RWPE1 (cell line): Measurements from ENCODE around the gene ACER3.

ENCODE experiments used
- CTCF ChIA-PET: fragments of 350-600 bp; sonication (Branson Sonifier 250); formaldehyde crosslinking; extraction: SDS; loops from one replicate; lab custom pipeline; 2021; lab: Yijun Ruan, JAX
- POLR2A ChIA-PET: fragments of 400-600 bp; formaldehyde crosslinking; extraction: SDS; loops from one replicate; lab custom pipeline; 2020; ENCODE audit warnings: antibody characterized with exemption; ENCODE audit not compliant: low non-redundant PET; lab: Yijun Ruan, JAX
- DNase-seq: peaks from one replicate; pipeline ENCODE4 v3.0.0; 2012; ENCODE audit warnings: low spot score
- H3K27ac ChIP-seq: fragments of 450-650 bp; 2 replicates; pipeline ENCODE4 v1.5.1; 2017
- CTCF ChIP-seq: fragments of 450-650 bp; conservative IDR thresholded peaks from 2 replicates; pipeline ENCODE4 v1.5.1; 2017; ENCODE audit warnings: low read depth, mild to moderate bottlenecking

ACER3 gene

GRCh38 chr11:77038029-77038824, 177.5 kb downstream of the ACER3 start:
- no peak for DNase-seq

GRCh38 chr11:77038825-77039326, 178.2 kb downstream of the ACER3 start:
- H3K27ac ChIP-seq = no peak overlapping the region
- ChIA-PET CTCF (interaction anchor here (0.5 to 2.7 kb wide), 13 partner anchors 9 to 827 kb away, joined by 3 to 10 read pairs (median 4); no protein-coding TSS in a partner anchor), POLR2A (no interaction called here)
- no peak for DNase-seq
- TF ChIP-seq CTCF = no peak

More at GRCh38 chr11:77038029-77038824, 177.5 kb downstream of the ACER3 start:
- POLR2A ChIA-PET = no interaction called here
- no peak for TF ChIP-seq CTCF
- CTCF ChIA-PET = interaction anchor here (0.7 to 1.6 kb wide), 3 partner anchors 10 to 772 kb away, joined by 3 to 10 read pairs (median 4); no protein-coding TSS in a partner anchor
- H3K27ac ChIP-seq = no peak overlapping the region

- peak; percentile 31 for TF ChIP-seq CTCF
- ChIA-PET CTCF (interaction anchor here (0.5 to 2.7 kb wide), 19 partner anchors 8 to 827 kb away, joined by 3 to 12 read pairs (median 3); no protein-coding TSS in a partner anchor), POLR2A (interaction anchor here (0.6 kb wide), 1 partner anchor 16 kb away, joined by 4 read pairs; no protein-coding TSS in a partner anchor)
- DNase-seq = peak; percentile 33
- no peak overlapping the region for H3K27ac ChIP-seq
These were observed 179.0 kb downstream of the ACER3 start for GRCh38 chr11:77039491-77040400.

GRCh38 chr11:77040401-77040777, 179.7 kb downstream of the ACER3 start:
- DNase-seq = no peak
- TF ChIP-seq CTCF = no peak
- no peak overlapping the region for H3K27ac ChIP-seq
- ChIA-PET POLR2A (interaction anchor here (0.6 kb wide), 1 partner anchor 16 kb away, joined by 4 read pairs; no protein-coding TSS in a partner anchor), CTCF (interaction anchor here (0.9 to 2.7 kb wide), 8 partner anchors 7 to 319 kb away, joined by 3 to 12 read pairs (median 4); no protein-coding TSS in a partner anchor)

- TF ChIP-seq CTCF = no peak
- ChIA-PET CTCF (interaction anchor here (0.7 to 2.7 kb wide), 3 partner anchors 51 to 121 kb away, joined by 3 to 10 read pairs (median 3); no protein-coding TSS in a partner anchor), POLR2A (no interaction called here)
- DNase-seq = no peak
- H3K27ac ChIP-seq = no peak overlapping the region
These were observed 180.2 kb downstream of the ACER3 start for GRCh38 chr11:77040889-77041288.
